Measurements from ENCODE around the gene BFSP2.

DNA sequence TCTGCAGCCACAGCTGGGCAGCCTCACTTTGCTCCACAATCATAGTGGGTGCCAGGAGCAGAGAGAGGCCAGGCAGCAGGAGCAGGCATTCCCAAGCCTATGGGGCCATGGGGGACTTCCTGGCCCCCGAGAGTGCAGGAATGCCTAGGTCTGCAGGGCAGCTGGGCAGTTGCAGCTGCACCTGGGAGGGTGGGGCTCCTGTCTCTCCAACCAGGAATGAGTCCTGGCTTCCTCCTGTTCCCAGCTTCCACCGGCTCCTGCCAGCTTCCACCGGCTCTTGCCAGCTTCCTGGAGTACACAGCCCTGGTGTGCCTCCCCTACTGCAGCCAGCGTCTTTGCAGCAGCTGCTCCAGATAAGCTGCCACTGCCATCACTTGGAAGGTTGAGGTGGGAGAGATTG, 87.3 kb downstream of the BFSP2 start:
- TF ChIP-seq, protein P1, sequence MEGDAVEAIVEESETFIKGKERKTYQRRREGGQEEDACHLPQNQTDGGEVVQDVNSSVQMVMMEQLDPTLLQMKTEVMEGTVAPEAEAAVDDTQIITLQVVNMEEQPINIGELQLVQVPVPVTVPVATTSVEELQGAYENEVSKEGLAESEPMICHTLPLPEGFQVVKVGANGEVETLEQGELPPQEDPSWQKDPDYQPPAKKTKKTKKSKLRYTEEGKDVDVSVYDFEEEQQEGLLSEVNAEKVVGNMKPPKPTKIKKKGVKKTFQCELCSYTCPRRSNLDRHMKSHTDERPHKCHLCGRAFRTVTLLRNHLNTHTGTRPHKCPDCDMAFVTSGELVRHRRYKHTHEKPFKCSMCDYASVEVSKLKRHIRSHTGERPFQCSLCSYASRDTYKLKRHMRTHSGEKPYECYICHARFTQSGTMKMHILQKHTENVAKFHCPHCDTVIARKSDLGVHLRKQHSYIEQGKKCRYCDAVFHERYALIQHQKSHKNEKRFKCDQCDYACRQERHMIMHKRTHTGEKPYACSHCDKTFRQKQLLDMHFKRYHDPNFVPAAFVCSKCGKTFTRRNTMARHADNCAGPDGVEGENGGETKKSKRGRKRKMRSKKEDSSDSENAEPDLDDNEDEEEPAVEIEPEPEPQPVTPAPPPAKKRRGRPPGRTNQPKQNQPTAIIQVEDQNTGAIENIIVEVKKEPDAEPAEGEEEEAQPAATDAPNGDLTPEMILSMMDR (IDR thresholded peaks at IDR 0.05; ENCODE audit: low read length): no peak
- TF ChIP-seq EZH2 (IDR thresholded peaks at IDR 0.05; ENCODE audit: borderline replicate concordance, low read length): no peak
